Peyer's patch (tissue), 4 donors: ENCODE results near the gene RSKR.

Experiments
- CTCF ChIP-seq, 6 experiments: fragments of 450-650 bp in 4 of 6; fragments of 200-600 bp in 2 of 6; sonication (generic) in 1 of 6; IDR thresholded peaks; one replicate each; pipeline ENCODE4 v1.5.1; 2017 to 2019; ENCODE audit warnings: antibody characterized with exemption in 6 of 6, mild to moderate bottlenecking in 3 of 6, moderate library complexity in 1 of 6
- POLR2A ChIP-seq, 2 donors: fragments of 450-650 bp; IDR thresholded peaks; one replicate each; pipeline ENCODE4 v1.5.1; 2017; ENCODE audit warnings: antibody characterized with exemption in 2 of 2, mild to moderate bottlenecking in 2 of 2, moderate library complexity in 2 of 2

DNA sequence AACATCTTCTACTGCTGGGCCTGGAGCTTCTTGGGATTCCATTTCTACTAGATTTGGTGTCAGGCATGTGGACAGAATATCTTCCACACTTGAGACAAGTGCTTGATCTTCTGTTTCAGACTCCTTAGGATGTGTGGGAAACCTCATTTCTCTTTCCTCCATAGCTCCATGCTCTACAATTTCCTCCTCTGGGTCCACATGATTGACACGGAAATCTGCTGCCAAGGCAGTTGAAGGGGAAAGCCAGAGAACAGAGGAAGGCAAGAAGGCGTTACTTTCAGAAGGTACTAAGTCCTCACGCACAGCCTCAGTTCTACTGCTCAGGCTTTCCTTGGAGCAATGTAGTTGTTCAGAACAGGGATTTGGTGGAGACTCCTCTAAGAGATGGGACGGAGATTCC is 21.7 kb downstream of the RSKR start:
- no peak for TF ChIP-seq CTCF (IDR thresholded peaks at IDR 0.05)
- TF ChIP-seq POLR2A (IDR thresholded peaks at IDR 0.05): no peak
